HepG2 (cell line): ENCODE measurements around the gene CWF19L2. TPM values are rescaled to one million over a fixed set of nuclear protein-coding genes. Genes with fewer than 3 reads are reported as not detected.

Source experiments
- ATAC-seq: fragments of 200-7000 bp; cut with Tn5 transposase; 3 replicates; pipeline ENCODE4 v1.9.1; 2020; ENCODE audit warnings: mild to moderate bottlenecking, moderate library complexity
- BruUV-seq: library from RNA; stranded (reverse); fragments of 400-500 nt; replicated peaks from 2 replicates; lab custom pipeline; 2021; lab: Mats Ljungman, UMichigan
- CTCF ChIA-PET: fragments of 300-600 bp; formaldehyde crosslinking; extraction: SDS; loops from one replicate; lab custom pipeline; 2021; ENCODE audit warnings: low total read pairs, inconsistent platforms, low intra/inter-chr PET ratio; lab: Yijun Ruan, JAX
- POLR2A ChIA-PET: fragments of 350-600 bp; sonication (Branson Sonifier 250); formaldehyde crosslinking; loops from one replicate; lab custom pipeline; 2020; ENCODE audit warnings: antibody characterized with exemption, inconsistent platforms; lab: Yijun Ruan, JAX
- DNase-seq: peaks from one replicate; pipeline ENCODE4 v3.0.0-alpha.2; 2015; ENCODE audit warnings: low spot score
- FAIRE-seq: peaks from 3 replicates; lab custom pipeline; 2011; peaks lifted over from hg19 to GRCh38; lab: Jason Lieb, UNC
- H2AFZ ChIP-seq: one replicate; pipeline ENCODE4 v1.6.1; 2011; ENCODE audit warnings: low read length, inconsistent platforms
- H3K27ac ChIP-seq: fragments of 300-600 bp; 3 replicates; pipeline ENCODE4 v1.8.0; 2011; ENCODE audit warnings: mixed run types, mild to moderate bottlenecking, mixed read lengths, low read length, inconsistent platforms; ENCODE audit not compliant: insufficient read depth; ENCODE audit errors: extremely low read length
- H3K27me3 ChIP-seq, 2 experiments: fragments of 200-600 bp in 1 of 2; 2 replicates in 1 of 2; 3 replicates in 1 of 2; pipeline versions ENCODE4 v1.6.0 to v1.8.0; 2011; ENCODE audit warnings: low read length in 2 of 2, mild to moderate bottlenecking in 2 of 2, moderate library complexity in 2 of 2, inconsistent platforms in 1 of 2; ENCODE audit not compliant: insufficient read depth in 2 of 2, control insufficient read depth in 1 of 2
- H3K36me3 ChIP-seq, 2 experiments: fragments of 200-600 bp in 1 of 2; replicated peaks in 1 of 2; 2 replicates in 1 of 2; 3 replicates in 1 of 2; pipeline versions ENCODE4 v1.5.1 to v1.8.0; 2011; ENCODE audit warnings: low read length in 2 of 2, inconsistent platforms in 1 of 2; ENCODE audit not compliant: insufficient read depth in 2 of 2, control insufficient read depth in 1 of 2
- H3K4me1 ChIP-seq: 2 replicates; pipeline ENCODE4 v1.5.1; 2012; ENCODE audit warnings: low read length, inconsistent platforms; ENCODE audit not compliant: insufficient read depth
- H3K4me2 ChIP-seq: 2 replicates; pipeline ENCODE4 v1.6.0; 2011; ENCODE audit warnings: low read depth, low read length, inconsistent platforms
- H3K4me3 ChIP-seq, 3 experiments: fragments of 200-600 bp in 1 of 3; sonication (generic), shearing (Covaris generic) in 1 of 3; replicated peaks in 1 of 3; 2 replicates each; pipeline ENCODE4 v1.5.1; 2011 to 2016; ENCODE audit warnings: low read length in 3 of 3, inconsistent platforms in 2 of 3, low read depth in 2 of 3, mild to moderate bottlenecking in 2 of 3, control low read depth in 1 of 3, mixed read lengths in 1 of 3; ENCODE audit not compliant: insufficient read depth in 1 of 3
- H3K79me2 ChIP-seq: one replicate; pipeline ENCODE4 v1.6.1; 2011; ENCODE audit warnings: low read length, inconsistent platforms; ENCODE audit not compliant: insufficient read depth
- H3K9ac ChIP-seq: 2 replicates; pipeline ENCODE4 v1.6.0; 2011; ENCODE audit warnings: mild to moderate bottlenecking, low read depth, low read length, inconsistent platforms; ENCODE audit not compliant: insufficient read depth
- H3K9me3 ChIP-seq: 2 replicates; pipeline ENCODE4 v1.5.1; 2012; ENCODE audit warnings: mild to moderate bottlenecking, low read length
- H4K20me1 ChIP-seq: 2 replicates; pipeline ENCODE4 v1.6.0; 2011; ENCODE audit warnings: inconsistent platforms, mild to moderate bottlenecking, low read length, moderate library complexity; ENCODE audit not compliant: insufficient read depth
- E2F5 ChIP-seq: sonication (generic); formaldehyde crosslinking; conservative IDR thresholded peaks from 2 replicates; pipeline ENCODE4 v1.4.0; 2020; ENCODE audit warnings: missing genetic modification reagents
- ELF3 ChIP-seq: IDR thresholded peaks from 2 replicates; pipeline ENCODE4 v1.6.1; 2016; ENCODE audit warnings: missing genetic modification reagents, missing compliant biosample characterization
- ERF ChIP-seq: IDR thresholded peaks from 2 replicates; pipeline ENCODE4 v1.6.1; 2018; ENCODE audit warnings: missing biosample characterization, missing genetic modification reagents
- FOXP4 ChIP-seq: sonication (generic); formaldehyde crosslinking; IDR thresholded peaks from 2 replicates; pipeline ENCODE4 v1.4.0; 2020; ENCODE audit warnings: missing genetic modification reagents
- IRF9 ChIP-seq: sonication (generic); formaldehyde crosslinking; IDR thresholded peaks from 2 replicates; pipeline ENCODE4 v1.8.0; 2022; ENCODE audit warnings: missing genetic modification reagents, mild to moderate bottlenecking, borderline replicate concordance
- NFYB ChIP-seq: sonication (generic); formaldehyde crosslinking; IDR thresholded peaks from 2 replicates; pipeline ENCODE4 v1.4.0; 2020; ENCODE audit warnings: missing genetic modification reagents
- RNF219 ChIP-seq: sonication (generic); formaldehyde crosslinking; IDR thresholded peaks from 2 replicates; pipeline ENCODE4 v1.5.0; 2020; ENCODE audit warnings: mild to moderate bottlenecking, missing genetic modification reagents
- SP2 ChIP-seq: sonication (generic); formaldehyde crosslinking; IDR thresholded peaks from 2 replicates; pipeline ENCODE4 v1.5.1; 2020; ENCODE audit warnings: mild to moderate bottlenecking, missing genetic modification reagents
- ZMYM4 ChIP-seq: sonication (generic); formaldehyde crosslinking; IDR thresholded peaks from 2 replicates; pipeline ENCODE4 v1.8.1; 2023; ENCODE audit warnings: mild to moderate bottlenecking, missing genetic modification reagents
- ZNF124 ChIP-seq: sonication (generic); formaldehyde crosslinking; IDR thresholded peaks from 2 replicates; pipeline ENCODE4 v1.4.0; 2020; ENCODE audit warnings: missing genetic modification reagents
- ZNF335 ChIP-seq: sonication (generic); formaldehyde crosslinking; IDR thresholded peaks from 2 replicates; pipeline ENCODE4 v1.4.0; 2020; ENCODE audit warnings: missing genetic modification reagents
- ZNF512 ChIP-seq: sonication (generic); formaldehyde crosslinking; IDR thresholded peaks from 2 replicates; pipeline ENCODE4 v1.4.0; 2020; ENCODE audit warnings: mild to moderate bottlenecking, missing genetic modification reagents
- ZNF737 ChIP-seq: sonication (generic); formaldehyde crosslinking; IDR thresholded peaks from 2 replicates; pipeline ENCODE4 v1.5.0; 2020; ENCODE audit warnings: missing genetic modification reagents, mild to moderate bottlenecking, borderline replicate concordance
- ZNF777 ChIP-seq: sonication (generic); formaldehyde crosslinking; IDR thresholded peaks from 2 replicates; pipeline ENCODE4 v1.4.0; 2020; ENCODE audit warnings: missing genetic modification reagents
- ZSCAN31 ChIP-seq: sonication (generic); formaldehyde crosslinking; IDR thresholded peaks from 2 replicates; pipeline ENCODE4 v1.5.0; 2020; ENCODE audit warnings: low read depth, mild to moderate bottlenecking, missing genetic modification reagents
- WGBS: methylation state at CpG from one replicate; pipeline ENCODE4 v1.1.6; 2017; ENCODE audit warnings: low lambda C conversion rate; 5-methylcytosine and 5-hydroxymethylcytosine counted together
- in situ Hi-C: cut with HindIII; loops from 2 replicates; pipeline ENCODE4 v1.10.0; 2017; ENCODE audit warnings: low pct_unique_long_range_greater_than_20kb; ENCODE audit not compliant: extremely low pct_ligation_motif_present
- intact Hi-C: fragments of 100-400 bp; cut with micrococcal nuclease; formaldehyde crosslinking; loops from one replicate; pipeline ENCODE4 v1.10.0; 2022; ENCODE audit not compliant: unreplicated experiment
- polyA plus RNA-seq, 8 experiments: library from polyadenylated mRNA; depleted of rRNA in 3 of 8; stranded (reverse) in 7 of 8; unstranded in 1 of 8; fragments of >200 nt; fragmentation: Illumina TruSeq in 4 of 8; extraction: Trizol in 4 of 8; gene quantifications; 2 replicates each; pipeline versions ENCODE4 v1.2.1 to v1.2.3, GENCODE V29; 2011 to 2016; ENCODE audit warnings: low read depth in 4 of 8, missing spikeins in 1 of 8, mixed read lengths in 1 of 8; ENCODE audit not compliant: insufficient read depth in 1 of 8
- total RNA-seq, 5 experiments: library from RNA; depleted of rRNA; stranded (reverse); fragments of >200 nt; fragmentation: Illumina TruSeq; extraction: Trizol; gene quantifications; 2 replicates each; pipeline ENCODE4 v1.2.3, GENCODE V29; 2016; ENCODE audit warnings: low read depth in 1 of 5

CWF19L2 gene
- total and polyA plus RNA-seq, 2 of the 13 experiments (the other 11 are each of a cell fraction or from before 2014, with no cell fraction given), result 2.2 to 18.6 TPM

GRCh38 chr11:107446822-107447431 is 10.7 kb downstream of the CWF19L2 start:
- 94% methylated on average over 3 of the region's 3 CpGs for WGBS
- BruUV-seq, result no TSS peak
- intact Hi-C loops (loop anchor here (5.0 kb wide), 1 partner anchor 40 kb away; no protein-coding TSS in a partner anchor), in situ Hi-C loops (no loop called here)
- CTCF ChIA-PET, result no interaction called here
- Histone ChIP-seq H3K36me3 (peaks cover 0 to 31% of the 10 kb centered on the region in 2 experiments; a peak in 1 of 5 replicates), H4K20me1 (no peaks in the 10 kb centered on the region), H3K4me3 (no peak overlapping the region), H3K27me3 (no peaks in the 10 kb centered on the region), H3K9ac (no peak overlapping the region), H3K79me2 (peaks cover 11% of the 10 kb centered on the region), H3K4me2 (no peak overlapping the region), H3K27ac (no peak overlapping the region), H3K4me1 (peaks cover 9% of the 10 kb centered on the region), H3K9me3 (no peaks in the 10 kb centered on the region), H2AFZ (no peak overlapping the region)
- no peak for DNase-seq
- ATAC-seq, result no peak
- POLR2A ChIA-PET, result no interaction called here
- FAIRE-seq, result no peak
- TF ChIP-seq RNF219 (CRISPR knock-in tag), result no peak
- TF ChIP-seq ZNF777 (CRISPR knock-in tag), result no peak
- no peak for TF ChIP-seq ZNF335 (CRISPR knock-in tag)
- no peak for TF ChIP-seq E2F5 (CRISPR knock-in tag)
- no peak for TF ChIP-seq ZNF512 (CRISPR knock-in tag)
- no peak for TF ChIP-seq FOXP4 (CRISPR knock-in tag)
- TF ChIP-seq IRF9 (CRISPR knock-in tag), result no peak
- TF ChIP-seq SP2 (CRISPR knock-in tag), result no peak
- TF ChIP-seq ZSCAN31 (CRISPR knock-in tag), result no peak
- no peak for TF ChIP-seq ZNF124
- TF ChIP-seq ZNF737, result no peak
- no peak for TF ChIP-seq ZMYM4 (CRISPR knock-in tag)
- no peak for TF ChIP-seq ELF3 (CRISPR knock-in tag)
- TF ChIP-seq ERF, result no peak
- no peak for TF ChIP-seq NFYB (CRISPR knock-in tag)
